Panc1 (cell line): Measurements from ENCODE around the gene USP16.

Source experiments
- CTCF ChIP-seq: fragments of 450-650 bp; IDR thresholded peaks from 2 replicates; pipeline ENCODE4 v1.5.1; 2017; ENCODE audit warnings: mild to moderate bottlenecking
- POLR2AphosphoS5 ChIP-seq: IDR thresholded peaks from 2 replicates; pipeline ENCODE4 v1.6.1; 2012; ENCODE audit warnings: mild to moderate bottlenecking, low read depth, low read length, moderate library complexity

GRCh38 chr21:28992526-28993292 lies 31.8 kb upstream of the USP16 start, which contains the start of gene LTN1:
- TF ChIP-seq CTCF (no peak), POLR2AphosphoS5 (peak; percentile 71)
